NCI-H2227 (cell line): ENCODE data around the gene HOXB5.

ENCODE experiments used
- DNase-seq: peaks from one replicate; lab custom pipeline; 2025; ENCODE audit not compliant: unreplicated experiment; lab: John Stamatoyannopoulos, UW

HOXB5 gene

GRCh38 chr17:48630009-48630924, 36.7 kb upstream of the HOXB5 start:
- DNase-seq: no peak

- no peak for DNase-seq
Measured at GRCh38 chr17:48629411-48629759, 35.8 kb upstream of the HOXB5 start.

GRCh38 chr17:48628649-48629410, 35.3 kb upstream of the HOXB5 start:
- DNase-seq: no peak

DNA sequence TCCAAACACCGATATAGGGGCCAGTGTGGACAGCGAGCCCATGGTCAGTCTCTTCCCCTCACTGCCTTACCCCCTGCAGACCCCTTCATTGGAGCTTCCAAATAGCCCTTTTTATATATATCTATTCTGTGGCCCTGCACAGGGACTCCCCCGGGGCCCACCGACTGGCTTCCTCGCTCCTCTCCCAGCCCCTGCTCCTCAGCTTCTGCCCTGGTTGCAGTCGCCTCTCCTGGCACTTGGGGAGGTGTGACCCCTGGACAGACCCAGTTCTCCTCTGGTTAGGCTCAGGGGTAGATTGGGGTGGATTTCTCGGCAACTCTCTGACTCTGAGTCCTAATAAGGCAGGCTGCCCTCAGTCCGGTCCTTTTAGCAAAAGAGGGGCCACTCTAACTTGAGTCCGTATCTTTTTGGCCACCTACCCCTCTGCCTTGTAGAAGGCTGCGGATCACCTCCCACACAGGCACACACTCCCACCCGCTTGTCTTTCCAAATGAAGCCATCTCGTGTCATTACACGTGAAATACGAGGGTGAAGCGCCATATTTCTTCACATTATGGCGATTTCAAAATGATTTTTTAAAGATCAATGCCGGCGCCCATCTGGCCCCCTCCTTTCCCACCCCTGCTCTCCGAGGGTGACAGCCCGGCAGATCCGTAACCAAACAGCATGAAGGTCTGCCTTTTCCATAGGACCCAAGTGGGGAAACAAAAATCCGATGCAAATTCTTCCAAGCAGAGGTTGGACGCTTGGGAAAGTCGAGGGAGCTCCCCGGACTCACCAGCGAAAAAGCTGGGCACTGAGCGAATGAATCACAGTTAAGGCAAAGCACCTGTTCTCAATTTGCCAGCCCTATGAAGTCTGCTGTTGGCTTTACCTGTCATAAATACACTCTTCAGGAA, 34.3 kb upstream of the HOXB5 start:
- no peak for DNase-seq

DNA sequence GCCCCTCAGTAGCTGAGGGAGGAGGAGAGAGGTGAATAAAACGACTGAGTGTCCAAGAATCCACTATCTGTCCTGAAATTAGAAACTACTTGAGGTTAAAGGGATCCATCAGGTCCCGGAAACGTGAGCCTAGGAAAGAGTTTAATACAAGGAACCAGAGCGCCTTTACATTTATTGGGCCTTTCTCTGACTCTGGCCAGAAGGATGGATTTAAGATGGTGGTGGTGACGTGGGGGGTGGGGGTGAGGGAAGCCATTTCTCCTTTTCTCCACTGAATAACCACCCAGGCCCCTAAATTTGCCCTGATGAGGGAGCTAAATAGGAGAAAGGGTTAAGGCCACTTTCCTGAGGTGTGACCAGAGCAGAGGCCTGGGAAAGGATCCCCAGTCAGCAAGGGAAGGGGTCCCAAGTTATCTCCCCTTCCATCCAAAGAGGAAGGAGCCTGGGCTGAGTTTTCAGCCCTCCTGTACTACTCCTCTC, 33.6 kb upstream of the HOXB5 start:
- no peak for DNase-seq

- peak; percentile 63 for DNase-seq
Measured at GRCh38 chr17:48626245-48627117, 32.9 kb upstream of the HOXB5 start, which contains the start of gene HOXB9. Gene HOXB9 (minus strand): TSS chr17:48626358. CDS start chr17:48626269, 89 bp downstream.

DNA sequence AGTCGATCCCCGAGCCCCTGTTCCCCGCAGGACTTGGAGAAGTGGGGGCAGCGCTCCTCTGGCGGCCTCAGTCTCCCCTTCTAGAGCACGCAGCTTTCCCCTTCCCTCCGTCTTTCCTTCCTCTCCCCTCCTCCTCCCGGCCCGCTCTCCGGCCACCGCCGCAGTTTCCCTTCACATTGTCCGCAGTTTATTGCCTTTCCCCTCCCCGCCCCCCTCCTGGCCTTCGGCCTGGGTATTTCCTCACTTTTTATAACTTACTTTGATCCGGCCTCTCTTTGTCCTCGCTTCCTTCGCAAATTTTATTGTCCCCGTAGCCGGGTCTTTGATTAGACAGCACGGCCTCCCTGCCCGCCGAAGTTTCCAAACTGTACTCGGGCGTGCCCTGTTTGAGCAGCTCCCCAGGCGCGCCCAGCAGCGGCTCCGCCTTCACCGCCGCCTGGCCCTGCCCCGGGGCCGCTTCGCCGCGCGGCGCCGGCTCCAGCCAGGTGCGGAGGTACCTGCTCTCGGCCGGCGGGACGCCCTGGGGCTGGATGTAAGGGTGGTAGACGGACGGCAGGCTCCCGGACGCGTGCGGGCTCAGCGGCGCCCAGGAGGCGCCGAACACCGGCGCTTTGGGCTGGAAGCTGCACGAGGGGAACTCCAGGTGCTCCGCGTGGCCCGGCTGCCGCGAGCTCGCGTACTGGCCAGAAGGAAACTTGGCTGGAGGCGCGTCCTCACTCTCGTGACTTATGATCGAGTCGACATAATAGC, 32.1 kb upstream of the HOXB5 start:
- peak; percentile 51 for DNase-seq

DNA sequence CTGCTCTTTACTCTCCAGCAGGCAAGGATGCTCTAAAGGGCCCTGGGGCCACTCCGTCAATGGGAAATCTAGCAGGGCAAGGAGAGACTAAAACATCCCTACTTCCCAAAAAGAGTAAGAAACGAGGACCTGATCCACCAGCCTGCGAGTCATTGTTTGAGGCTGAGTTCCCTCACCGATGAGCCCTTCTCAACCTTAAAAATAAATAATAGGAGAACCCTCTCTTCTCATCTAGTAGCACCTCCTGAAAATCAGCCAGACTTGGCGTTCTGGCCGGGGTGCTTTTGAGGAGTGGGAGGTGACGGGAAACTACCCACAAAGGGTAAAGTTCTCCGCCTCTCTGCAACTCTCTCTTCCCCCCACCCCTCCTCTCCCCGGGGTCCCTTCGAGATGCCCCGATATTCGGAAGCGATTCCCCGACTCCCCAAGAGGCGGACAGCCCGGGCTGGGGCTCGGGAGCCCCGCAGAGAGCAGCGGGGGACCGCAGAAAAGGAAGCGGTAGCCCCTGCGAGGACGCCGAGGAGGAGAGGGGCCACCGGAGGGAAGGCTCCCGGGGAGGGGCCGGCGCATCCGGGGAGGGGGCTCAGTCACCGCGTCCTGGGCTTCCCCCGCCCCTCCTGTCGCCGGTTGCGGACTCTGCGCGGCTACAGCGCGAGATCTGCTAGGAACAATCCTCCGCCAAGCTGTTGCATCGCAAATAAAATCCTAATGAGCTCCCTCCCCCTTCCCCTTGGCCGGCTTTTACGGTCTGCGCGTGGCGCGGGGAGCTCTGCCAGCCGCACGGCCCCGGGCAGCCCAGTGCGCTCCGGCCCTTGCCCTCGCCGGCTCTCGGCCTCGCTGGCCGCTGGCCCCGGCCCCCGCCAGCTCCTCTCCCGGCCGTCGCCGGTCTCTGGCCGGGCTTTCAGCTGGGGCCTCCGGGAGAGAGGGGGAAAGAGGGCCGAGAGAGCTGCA, 31.2 kb upstream of the HOXB5 start:
- DNase-seq: peak; percentile 42

DNA sequence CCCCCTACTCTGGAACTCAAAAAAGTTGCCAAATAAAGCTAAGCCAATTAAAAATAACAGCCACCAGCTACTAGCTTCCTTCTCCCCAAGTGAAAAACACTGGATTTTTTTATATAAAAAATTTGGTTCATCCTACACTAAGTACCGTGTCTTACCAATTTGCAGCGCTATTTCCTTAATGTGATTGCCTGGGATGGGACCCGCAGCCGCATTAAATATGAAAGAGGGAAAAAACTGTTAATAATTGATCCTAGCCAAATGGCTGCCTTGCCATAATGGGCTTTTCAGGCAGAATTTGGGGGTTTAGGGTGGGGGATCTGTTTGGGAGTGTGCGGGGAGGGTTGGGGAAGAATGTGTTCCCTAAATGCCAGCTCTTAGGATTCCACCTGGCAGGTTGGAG, 30.5 kb upstream of the HOXB5 start:
- DNase-seq: no peak

DNA sequence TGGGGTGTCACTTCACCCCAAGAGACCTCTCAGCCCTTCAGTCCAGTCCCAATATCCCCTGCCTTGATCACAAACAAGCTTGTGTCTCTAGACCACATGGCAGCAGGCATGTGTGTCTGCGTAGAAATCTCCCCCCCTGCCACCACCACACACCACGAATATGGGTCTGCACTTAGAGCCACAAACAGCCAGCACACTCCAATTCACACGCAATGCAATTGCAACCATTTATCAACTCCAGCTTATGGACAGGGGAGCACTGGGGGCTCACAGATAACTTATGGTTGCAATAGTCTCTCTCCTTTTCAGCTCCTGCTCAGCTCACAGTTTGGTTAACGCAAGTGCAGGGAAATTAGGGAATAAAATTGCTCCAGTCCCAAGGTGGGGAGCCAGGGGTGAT, 30.0 kb upstream of the HOXB5 start:
- no peak for DNase-seq

- no peak for DNase-seq
Measured at GRCh38 chr17:48622857-48623256, 29.3 kb upstream of the HOXB5 start.

DNA sequence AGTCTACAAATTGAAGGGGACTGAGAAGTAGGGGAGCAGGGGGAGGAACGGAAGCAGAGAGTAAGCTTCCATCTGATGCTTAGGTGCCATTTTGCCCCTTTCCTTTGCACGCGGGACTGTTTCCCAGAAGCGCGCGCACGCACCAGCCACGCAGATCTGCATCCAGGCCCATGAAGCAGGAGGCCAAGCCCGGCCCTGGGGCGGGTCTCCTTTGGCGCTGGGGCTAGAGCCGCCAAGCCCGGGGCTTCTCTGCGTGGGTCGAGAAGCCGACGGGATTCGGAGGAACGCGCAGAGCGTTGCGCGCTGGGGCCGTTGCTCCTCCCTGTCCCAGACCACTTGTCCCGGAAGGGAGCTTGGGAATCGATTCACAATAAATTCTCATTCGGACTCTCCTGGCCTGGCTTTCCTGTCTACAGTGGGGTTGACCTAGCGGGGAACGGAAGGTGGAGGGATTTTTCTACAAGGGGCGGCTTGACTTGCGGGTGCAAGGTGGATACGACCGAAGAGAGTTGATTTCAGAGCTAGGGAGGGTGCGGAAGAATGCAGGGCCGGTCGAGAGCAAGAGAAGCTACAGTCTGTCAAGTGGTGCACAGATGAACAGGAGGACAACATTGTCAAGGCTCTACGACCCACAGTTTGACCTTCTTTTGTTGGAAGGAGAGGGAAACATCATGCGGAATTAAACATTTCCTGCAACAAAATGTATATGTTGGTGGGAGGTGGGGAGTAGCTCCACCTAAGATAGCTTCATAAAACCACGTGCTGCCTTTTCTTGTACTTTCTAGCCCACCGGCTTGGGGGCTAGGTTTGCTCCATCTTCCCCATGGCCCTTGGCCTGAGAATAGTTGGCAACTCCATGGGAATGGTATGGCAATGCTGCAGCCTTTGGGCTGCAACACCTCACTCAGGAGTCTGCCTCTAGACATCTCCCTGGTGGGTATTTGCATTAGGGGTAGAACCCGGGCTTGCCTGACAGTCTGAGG, 28.1 kb upstream of the HOXB5 start:
- DNase-seq: no peak

DNA sequence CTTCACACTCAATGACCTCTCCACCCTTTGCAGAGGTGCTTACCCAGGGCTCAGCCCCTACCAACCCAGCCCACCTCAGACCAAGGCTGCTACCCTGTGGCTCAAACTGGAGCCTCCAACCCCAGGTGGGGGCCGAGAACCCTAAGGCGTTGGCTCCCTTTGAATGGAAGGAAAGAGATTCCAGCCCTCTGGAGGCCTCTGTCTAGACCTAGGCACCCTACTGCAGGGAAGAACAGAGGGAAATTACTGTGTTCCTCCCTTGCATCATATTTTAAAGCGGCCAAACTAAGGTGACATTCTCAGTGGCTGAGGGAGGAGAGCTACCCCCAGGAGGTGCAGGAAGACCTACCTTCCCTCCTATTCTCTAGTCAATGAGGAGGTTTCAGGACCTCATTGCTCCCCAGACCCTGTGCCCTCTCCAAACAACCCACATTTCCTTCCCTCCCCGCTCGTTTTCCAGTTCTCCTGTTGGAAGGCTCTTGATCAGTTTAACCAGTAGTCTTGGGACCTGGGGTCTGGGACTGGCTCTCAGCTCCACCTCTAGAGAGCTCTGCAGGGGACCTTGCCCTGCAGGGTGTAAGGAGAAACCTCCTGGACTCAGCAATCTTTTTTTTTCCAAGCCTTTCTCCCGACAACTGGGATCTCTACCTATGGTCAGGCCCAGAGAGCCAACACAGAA, 27.0 kb upstream of the HOXB5 start:
- DNase-seq: no peak

- DNase-seq: no peak
Measured at GRCh38 chr17:48619826-48620449, 26.4 kb upstream of the HOXB5 start.

DNA sequence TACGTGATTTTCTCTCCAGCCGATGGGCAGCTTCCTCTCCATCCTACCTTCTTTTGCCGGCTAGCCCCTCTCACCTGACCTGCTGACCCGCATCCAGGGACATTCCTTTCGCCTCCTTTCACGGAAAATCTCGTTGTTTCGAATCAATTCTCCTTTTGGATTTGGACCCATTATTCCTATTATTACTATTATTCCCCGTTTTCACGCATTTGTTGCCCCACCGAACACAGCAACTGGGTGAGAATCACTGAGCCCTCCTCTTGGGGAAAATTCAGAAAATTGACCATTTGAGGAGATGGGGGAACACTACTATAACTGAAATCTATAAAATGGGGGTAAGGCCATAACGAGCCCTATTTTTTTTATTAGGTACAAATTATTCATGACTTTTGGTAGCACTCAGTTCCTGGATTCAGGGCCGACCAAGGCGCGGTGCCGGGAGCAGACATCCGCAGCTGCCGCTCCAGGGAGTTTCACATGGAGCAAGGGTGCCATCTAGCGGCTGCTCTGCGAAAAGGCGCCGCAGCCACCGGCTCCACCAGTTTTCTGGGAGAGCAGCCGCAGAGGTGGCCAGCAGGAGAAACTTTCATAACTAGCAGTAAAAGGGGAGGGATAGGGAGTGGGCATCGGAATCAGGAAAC, 24.8 kb upstream of the HOXB5 start:
- peak; percentile 93 for DNase-seq
